Measurements from ENCODE around the gene ACBD6.

DNA sequence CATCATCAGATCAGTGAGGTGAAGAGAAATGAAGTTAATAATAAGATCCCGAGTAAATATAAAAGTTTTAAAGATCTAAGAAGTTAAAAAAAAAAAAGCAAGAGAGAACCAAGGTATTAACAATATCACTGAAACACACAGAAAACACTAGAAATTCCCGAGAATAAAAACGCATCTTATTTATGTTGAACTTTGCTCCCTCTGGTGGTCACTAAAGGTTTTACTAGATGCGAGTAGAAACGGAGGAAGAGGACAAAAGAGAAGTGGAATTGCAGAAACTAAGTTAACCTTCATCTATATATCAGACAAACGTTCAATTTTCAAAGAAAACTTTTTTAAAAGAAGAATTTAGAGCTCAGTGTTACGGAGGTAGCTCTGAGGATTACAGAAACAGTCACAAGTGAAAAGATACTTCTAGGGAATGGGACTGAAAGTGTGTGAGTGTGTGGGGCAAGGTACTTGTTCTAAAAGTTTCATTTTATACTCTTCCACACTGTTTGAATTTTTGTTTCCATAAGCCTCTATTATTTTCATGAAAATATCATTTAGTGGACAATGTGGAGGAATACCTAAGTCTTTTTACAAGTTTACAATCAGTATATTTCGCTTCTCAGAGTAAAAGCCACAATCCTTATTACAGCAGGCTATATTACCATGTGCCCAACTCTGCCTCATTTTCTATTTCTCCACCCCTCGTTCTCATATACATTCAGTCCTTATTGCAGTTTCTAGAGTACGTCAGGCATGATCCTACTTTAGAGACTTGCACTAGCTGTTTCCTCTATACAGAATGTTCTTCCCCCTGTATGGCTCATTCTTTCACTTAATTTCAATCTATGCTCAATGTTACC, 19.7 kb downstream of the ACBD6 start:
- TF ChIP-seq, protein P1, sequence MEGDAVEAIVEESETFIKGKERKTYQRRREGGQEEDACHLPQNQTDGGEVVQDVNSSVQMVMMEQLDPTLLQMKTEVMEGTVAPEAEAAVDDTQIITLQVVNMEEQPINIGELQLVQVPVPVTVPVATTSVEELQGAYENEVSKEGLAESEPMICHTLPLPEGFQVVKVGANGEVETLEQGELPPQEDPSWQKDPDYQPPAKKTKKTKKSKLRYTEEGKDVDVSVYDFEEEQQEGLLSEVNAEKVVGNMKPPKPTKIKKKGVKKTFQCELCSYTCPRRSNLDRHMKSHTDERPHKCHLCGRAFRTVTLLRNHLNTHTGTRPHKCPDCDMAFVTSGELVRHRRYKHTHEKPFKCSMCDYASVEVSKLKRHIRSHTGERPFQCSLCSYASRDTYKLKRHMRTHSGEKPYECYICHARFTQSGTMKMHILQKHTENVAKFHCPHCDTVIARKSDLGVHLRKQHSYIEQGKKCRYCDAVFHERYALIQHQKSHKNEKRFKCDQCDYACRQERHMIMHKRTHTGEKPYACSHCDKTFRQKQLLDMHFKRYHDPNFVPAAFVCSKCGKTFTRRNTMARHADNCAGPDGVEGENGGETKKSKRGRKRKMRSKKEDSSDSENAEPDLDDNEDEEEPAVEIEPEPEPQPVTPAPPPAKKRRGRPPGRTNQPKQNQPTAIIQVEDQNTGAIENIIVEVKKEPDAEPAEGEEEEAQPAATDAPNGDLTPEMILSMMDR (conservative IDR thresholded peaks at IDR 0.05 in 1 of 2, IDR thresholded peaks at IDR 0.05 in 1 of 2; ENCODE audit: extremely low read depth in 1 of 2, insufficient read depth in 1 of 2, low read depth in 1 of 2, low read length in 2 of 2): peak; percentile 64 to 80
- TF ChIP-seq EZH2 (IDR thresholded peaks at IDR 0.05; ENCODE audit: borderline replicate concordance, low read length): no peak

Data from mammary epithelial cell (primary cell).